ENCODE data around the gene PIK3R3.

Gene PIK3R3

GRCh38 chr1:46114925-46115603 is 17.4 kb downstream of the PIK3R3 start:
- no peak overlapping the region for H3K4me3 ChIP-seq (ENCODE audit: low read depth, low read length)
- no peaks in the 10 kb centered on the region for H3K36me3 ChIP-seq (replicated peaks)
- H3K27me3 ChIP-seq (replicated peaks), result no peaks in the 10 kb centered on the region
- in situ Hi-C loops (cut with HindIII; ENCODE audit: low pct_ligation_motif_present, low sequenced_read_pairs), result no loop called here
- no peak overlapping the region for H3K27ac ChIP-seq
- TF ChIP-seq CTCF (IDR thresholded peaks at IDR 0.05; ENCODE audit: low read depth, low read length, missing control alignments), result no peak
- no peak for DNase-seq

- no peaks in the 10 kb centered on the region for H3K36me3 ChIP-seq (replicated peaks)
- DNase-seq, result no peak
- H3K4me3 ChIP-seq (ENCODE audit: low read depth, low read length), result no peak overlapping the region
- no peaks in the 10 kb centered on the region for H3K27me3 ChIP-seq (replicated peaks)
- no peak overlapping the region for H3K27ac ChIP-seq
- no peak for TF ChIP-seq CTCF (IDR thresholded peaks at IDR 0.05; ENCODE audit: low read depth, low read length, missing control alignments)
- in situ Hi-C loops (cut with HindIII; ENCODE audit: low pct_ligation_motif_present, low sequenced_read_pairs), result no loop called here
These were observed 18.5 kb downstream of the PIK3R3 start for GRCh38 chr1:46113948-46114347.

GRCh38 chr1:46112108-46112507 is 20.3 kb downstream of the PIK3R3 start:
- no peaks in the 10 kb centered on the region for H3K36me3 ChIP-seq (replicated peaks)
- in situ Hi-C loops (cut with HindIII; ENCODE audit: low pct_ligation_motif_present, low sequenced_read_pairs), result no loop called here
- H3K4me3 ChIP-seq (ENCODE audit: low read depth, low read length), result no peak overlapping the region
- no peaks in the 10 kb centered on the region for H3K27me3 ChIP-seq (replicated peaks)
- DNase-seq, result no peak
- no peak overlapping the region for H3K27ac ChIP-seq
- no peak for TF ChIP-seq CTCF (IDR thresholded peaks at IDR 0.05; ENCODE audit: low read depth, low read length, missing control alignments)

- Histone ChIP-seq H3K27ac (no peak overlapping the region), H3K36me3 (replicated peaks) (no peaks in the 10 kb centered on the region), H3K4me3 (ENCODE audit: low read depth, low read length) (no peak overlapping the region), H3K27me3 (replicated peaks) (no peaks in the 10 kb centered on the region)
- no peak for DNase-seq
- in situ Hi-C loops (cut with HindIII; ENCODE audit: low pct_ligation_motif_present, low sequenced_read_pairs), result no loop called here
- TF ChIP-seq CTCF (IDR thresholded peaks at IDR 0.05; ENCODE audit: low read depth, low read length, missing control alignments), result no peak
These were observed 21.9 kb downstream of the PIK3R3 start for GRCh38 chr1:46110521-46110920.

GRCh38 chr1:46102769-46103476 is 29.5 kb downstream of the PIK3R3 start:
- DNase-seq, result no peak
- Histone ChIP-seq H3K27ac (no peak overlapping the region), H3K4me3 (ENCODE audit: low read depth, low read length) (no peak overlapping the region), H3K36me3 (replicated peaks) (no peaks in the 10 kb centered on the region), H3K27me3 (replicated peaks) (no peaks in the 10 kb centered on the region)
- in situ Hi-C loops (cut with HindIII; ENCODE audit: low pct_ligation_motif_present, low sequenced_read_pairs), result no loop called here
- no peak for TF ChIP-seq CTCF (IDR thresholded peaks at IDR 0.05; ENCODE audit: low read depth, low read length, missing control alignments)

Measured in brain microvascular endothelial cell (primary cell).